ENCODE measurements around the gene PKN2.
"Not testable (repeated sequence)": the region's sequence is repeated elsewhere in the genome, so short reads cannot be mapped to it uniquely, and the experiment has no call there.

The PKN2 gene

GRCh38 chr1:88801575-88802208, 117.6 kb downstream of the PKN2 start:
- in situ Hi-C loops (cut with HindIII; ENCODE audit: low pct_ligation_motif_present, low sequenced_read_pairs): no loop called here
- H3K27me3 ChIP-seq (replicated peaks): no peaks in the 10 kb centered on the region
- H3K36me3 ChIP-seq (replicated peaks): peaks cover 8% of the 10 kb centered on the region
- H3K4me3 ChIP-seq (ENCODE audit: low read depth, low read length): no peak overlapping the region
- peak overlapping the region; percentile 65 for H3K27ac ChIP-seq
- TF ChIP-seq, protein P1, sequence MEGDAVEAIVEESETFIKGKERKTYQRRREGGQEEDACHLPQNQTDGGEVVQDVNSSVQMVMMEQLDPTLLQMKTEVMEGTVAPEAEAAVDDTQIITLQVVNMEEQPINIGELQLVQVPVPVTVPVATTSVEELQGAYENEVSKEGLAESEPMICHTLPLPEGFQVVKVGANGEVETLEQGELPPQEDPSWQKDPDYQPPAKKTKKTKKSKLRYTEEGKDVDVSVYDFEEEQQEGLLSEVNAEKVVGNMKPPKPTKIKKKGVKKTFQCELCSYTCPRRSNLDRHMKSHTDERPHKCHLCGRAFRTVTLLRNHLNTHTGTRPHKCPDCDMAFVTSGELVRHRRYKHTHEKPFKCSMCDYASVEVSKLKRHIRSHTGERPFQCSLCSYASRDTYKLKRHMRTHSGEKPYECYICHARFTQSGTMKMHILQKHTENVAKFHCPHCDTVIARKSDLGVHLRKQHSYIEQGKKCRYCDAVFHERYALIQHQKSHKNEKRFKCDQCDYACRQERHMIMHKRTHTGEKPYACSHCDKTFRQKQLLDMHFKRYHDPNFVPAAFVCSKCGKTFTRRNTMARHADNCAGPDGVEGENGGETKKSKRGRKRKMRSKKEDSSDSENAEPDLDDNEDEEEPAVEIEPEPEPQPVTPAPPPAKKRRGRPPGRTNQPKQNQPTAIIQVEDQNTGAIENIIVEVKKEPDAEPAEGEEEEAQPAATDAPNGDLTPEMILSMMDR (IDR thresholded peaks at IDR 0.05; ENCODE audit: low read depth, low read length, missing control alignments): no peak
- DNase-seq: no peak

DNA sequence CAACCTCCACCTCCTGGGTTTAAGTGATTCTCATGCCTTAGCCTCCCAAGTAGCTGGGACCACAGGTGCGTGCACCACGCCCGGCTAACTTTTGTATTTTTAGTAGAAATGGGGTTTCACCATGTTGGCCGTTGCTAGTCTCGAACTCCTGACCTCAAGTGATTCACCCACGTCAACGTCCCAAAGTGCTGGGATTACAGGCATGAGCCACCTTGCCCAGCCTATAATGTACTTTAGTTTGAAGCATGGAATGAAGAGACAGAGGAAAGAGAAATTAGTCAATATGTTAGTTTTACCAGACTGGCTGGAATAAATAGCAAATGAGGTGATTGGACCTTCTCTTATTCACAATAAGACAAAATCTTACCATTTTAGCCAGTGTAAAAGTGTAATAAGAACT, 118.3 kb downstream of the PKN2 start:
- Histone ChIP-seq H3K27me3 (replicated peaks) (no peaks in the 10 kb centered on the region), H3K27ac (peak overlapping the region; percentile 65), H3K4me3 (ENCODE audit: low read depth, low read length) (no peak overlapping the region), H3K36me3 (replicated peaks) (peaks cover 9% of the 10 kb centered on the region)
- TF ChIP-seq, protein P1 (IDR thresholded peaks at IDR 0.05; ENCODE audit: low read depth, low read length, missing control alignments): no peak
- DNase-seq: peak; percentile 18
- in situ Hi-C loops (cut with HindIII; ENCODE audit: low pct_ligation_motif_present, low sequenced_read_pairs): no loop called here

DNA sequence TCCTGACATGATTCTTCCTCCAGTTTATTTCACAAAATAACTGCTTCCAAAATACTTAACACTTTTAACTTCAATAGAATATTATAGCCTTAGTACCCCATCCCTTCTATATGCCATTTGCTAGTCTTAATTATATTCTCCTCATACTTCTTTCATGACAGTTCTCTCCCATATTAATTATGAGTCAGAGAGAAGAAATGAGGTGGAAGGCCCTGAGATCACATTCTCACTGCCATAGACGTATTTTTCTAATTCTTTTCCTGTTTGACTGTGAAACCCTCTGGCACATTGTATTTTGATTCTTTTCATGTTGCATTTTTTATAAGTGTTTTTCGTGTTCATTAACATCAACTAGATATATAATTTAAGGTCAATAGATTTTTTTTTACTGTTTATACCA, 118.9 kb downstream of the PKN2 start:
- no peaks in the 10 kb centered on the region for H3K27me3 ChIP-seq (replicated peaks)
- peak; percentile 31 for DNase-seq
- H3K27ac ChIP-seq: peak overlapping the region; percentile 65
- peaks cover 9% of the 10 kb centered on the region for H3K36me3 ChIP-seq (replicated peaks)
- H3K4me3 ChIP-seq (ENCODE audit: low read depth, low read length): no peak overlapping the region
- TF ChIP-seq, protein P1 (IDR thresholded peaks at IDR 0.05; ENCODE audit: low read depth, low read length, missing control alignments): no peak
- in situ Hi-C loops (cut with HindIII; ENCODE audit: low pct_ligation_motif_present, low sequenced_read_pairs): no loop called here

DNA sequence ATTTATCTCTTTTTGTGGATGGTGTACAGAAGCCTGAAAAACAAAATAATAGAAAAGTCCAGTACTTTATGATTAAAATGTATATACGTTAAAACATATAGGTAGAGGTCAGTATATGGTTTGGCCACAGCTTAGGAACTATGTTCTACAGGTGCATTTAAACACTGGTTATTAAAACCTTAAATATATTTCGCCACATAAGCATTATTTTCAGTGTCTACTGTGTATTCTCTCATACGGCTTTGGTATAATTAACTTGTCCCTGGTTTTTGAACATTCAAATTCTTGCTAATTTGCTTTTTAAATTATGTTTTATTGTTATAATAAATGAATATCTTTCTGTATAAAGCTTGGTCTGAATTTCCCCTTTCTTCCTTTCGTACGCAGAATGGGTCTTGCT, 119.4 kb downstream of the PKN2 start:
- in situ Hi-C loops (cut with HindIII; ENCODE audit: low pct_ligation_motif_present, low sequenced_read_pairs): no loop called here
- DNase-seq: no peak
- Histone ChIP-seq H3K36me3 (replicated peaks) (peaks cover 9% of the 10 kb centered on the region), H3K4me3 (ENCODE audit: low read depth, low read length) (no peak overlapping the region), H3K27ac (peak overlapping the region; percentile 65), H3K27me3 (replicated peaks) (no peaks in the 10 kb centered on the region)
- TF ChIP-seq, protein P1 (IDR thresholded peaks at IDR 0.05; ENCODE audit: low read depth, low read length, missing control alignments): no peak

GRCh38 chr1:88812366-88812765, 128.3 kb downstream of the PKN2 start:
- in situ Hi-C loops (cut with HindIII; ENCODE audit: low pct_ligation_motif_present, low sequenced_read_pairs): no loop called here
- no peak for DNase-seq
- Histone ChIP-seq H3K36me3 (replicated peaks) (peaks cover 7% of the 10 kb centered on the region), H3K4me3 (ENCODE audit: low read depth, low read length) (no peak overlapping the region), H3K27me3 (replicated peaks) (no peaks in the 10 kb centered on the region), H3K27ac (no peak overlapping the region)
- TF ChIP-seq, protein P1 (IDR thresholded peaks at IDR 0.05; ENCODE audit: low read depth, low read length, missing control alignments): no peak

DNA sequence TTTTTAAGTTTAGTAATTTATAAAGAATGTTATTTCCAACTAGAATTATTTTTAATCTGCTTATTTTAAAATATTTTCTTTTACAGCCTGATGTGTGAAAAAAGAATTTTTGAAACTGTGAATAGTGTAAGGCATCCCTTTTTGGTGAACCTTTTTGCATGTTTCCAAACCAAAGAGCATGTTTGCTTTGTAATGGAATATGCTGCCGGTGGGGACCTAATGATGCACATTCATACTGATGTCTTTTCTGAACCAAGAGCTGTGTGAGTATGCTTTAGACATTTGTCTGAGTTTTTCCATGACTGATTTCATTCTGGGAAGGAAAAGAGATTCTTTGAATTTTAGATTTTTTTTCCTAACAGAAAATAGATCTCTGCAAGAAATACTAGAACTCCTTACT, 129.4 kb downstream of the PKN2 start:
- Histone ChIP-seq H3K36me3 (replicated peaks) (peaks cover 7% of the 10 kb centered on the region), H3K4me3 (ENCODE audit: low read depth, low read length) (no peak overlapping the region), H3K27me3 (replicated peaks) (no peaks in the 10 kb centered on the region), H3K27ac (no peak overlapping the region)
- TF ChIP-seq, protein P1 (IDR thresholded peaks at IDR 0.05; ENCODE audit: low read depth, low read length, missing control alignments): no peak
- in situ Hi-C loops (cut with HindIII; ENCODE audit: low pct_ligation_motif_present, low sequenced_read_pairs): no loop called here
- no peak for DNase-seq

- H3K27ac ChIP-seq; H3K27me3 ChIP-seq (replicated peaks); H3K4me3 ChIP-seq (ENCODE audit: low read depth, low read length); H3K36me3 ChIP-seq (replicated peaks); in situ Hi-C loops (cut with HindIII; ENCODE audit: low pct_ligation_motif_present, low sequenced_read_pairs); DNase-seq: not testable (repeated sequence)
These were observed 135.6 kb downstream of the PKN2 start for GRCh38 chr1:88819642-88820041.

Measured in brain microvascular endothelial cell (primary cell).